ENCODE measurements around the gene KLHL26. TPM values are rescaled to one million over a fixed set of nuclear protein-coding genes. Genes with fewer than 3 reads are reported as not detected.
A peak's percentile ranks its signal among the peaks of the same experiment; 100 is the strongest.
"Not testable (repeated sequence)": the region's sequence is repeated elsewhere in the genome, so short reads cannot be mapped to it uniquely, and the experiment has no call there.

The KLHL26 gene, protein sequence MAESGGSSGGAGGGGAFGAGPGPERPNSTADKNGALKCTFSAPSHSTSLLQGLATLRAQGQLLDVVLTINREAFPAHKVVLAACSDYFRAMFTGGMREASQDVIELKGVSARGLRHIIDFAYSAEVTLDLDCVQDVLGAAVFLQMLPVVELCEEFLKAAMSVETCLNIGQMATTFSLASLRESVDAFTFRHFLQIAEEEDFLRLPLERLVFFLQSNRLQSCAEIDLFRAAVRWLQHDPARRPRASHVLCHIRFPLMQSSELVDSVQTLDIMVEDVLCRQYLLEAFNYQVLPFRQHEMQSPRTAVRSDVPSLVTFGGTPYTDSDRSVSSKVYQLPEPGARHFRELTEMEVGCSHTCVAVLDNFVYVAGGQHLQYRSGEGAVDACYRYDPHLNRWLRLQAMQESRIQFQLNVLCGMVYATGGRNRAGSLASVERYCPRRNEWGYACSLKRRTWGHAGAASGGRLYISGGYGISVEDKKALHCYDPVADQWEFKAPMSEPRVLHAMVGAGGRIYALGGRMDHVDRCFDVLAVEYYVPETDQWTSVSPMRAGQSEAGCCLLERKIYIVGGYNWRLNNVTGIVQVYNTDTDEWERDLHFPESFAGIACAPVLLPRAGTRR
- 2.5 TPM for total RNA-seq
- 12.5 TPM for polyA plus RNA-seq

DNA sequence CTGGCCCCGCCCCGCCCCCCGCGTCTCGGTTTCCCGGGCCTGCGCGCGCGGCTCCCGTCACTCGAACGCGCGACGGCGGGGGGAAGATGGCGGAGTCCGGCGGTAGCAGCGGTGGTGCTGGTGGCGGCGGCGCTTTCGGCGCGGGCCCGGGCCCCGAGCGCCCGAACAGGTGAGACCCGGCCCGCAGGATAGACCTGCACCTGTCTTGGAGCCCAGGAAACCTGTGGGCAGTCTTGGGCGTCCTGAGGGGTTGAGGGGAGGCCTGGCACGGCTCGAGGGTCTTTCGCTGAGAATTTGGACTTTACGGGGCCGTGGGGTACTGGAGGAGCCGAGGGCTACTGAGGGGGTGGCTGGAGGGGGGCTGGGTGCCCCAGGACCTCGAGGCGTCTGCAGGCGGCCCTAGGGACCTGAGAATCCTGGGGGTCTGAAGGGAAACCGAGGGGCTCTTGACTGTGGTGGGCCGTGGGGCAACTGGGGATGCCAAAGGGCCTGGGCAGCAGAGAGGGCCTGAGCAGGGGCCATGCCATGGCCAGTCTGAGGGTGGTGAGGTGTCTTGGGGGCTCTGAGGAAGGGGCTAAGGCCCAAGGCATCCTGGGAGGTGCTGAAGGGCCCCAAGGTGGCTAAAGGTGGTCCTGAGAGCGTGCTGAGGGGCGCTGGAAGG, at the start of gene KLHL26:
Gene KLHL26 (plus strand): TSS at position 60 of the 661 bp plus-strand sequence. CDS start 27 bp downstream, at position 87.
- no peaks in the 10 kb centered on the region for H3K36me3 ChIP-seq (ENCODE audit: insufficient read depth)
- no peak for DNase-seq (ENCODE audit: extremely low spot score)
- 6% methylated on average over 47 of the region's 47 CpGs for WGBS
- H3K4me1 ChIP-seq (ENCODE audit: insufficient read depth): peaks cover 4% of the 10 kb centered on the region
- peak within 1 kb of the TSS; percentile 60 for H3K4me3 ChIP-seq (ENCODE audit: low read depth, low read length)
- peak within 1 kb of the TSS; percentile 70 for H3K27ac ChIP-seq (ENCODE audit: low read depth)

DNA sequence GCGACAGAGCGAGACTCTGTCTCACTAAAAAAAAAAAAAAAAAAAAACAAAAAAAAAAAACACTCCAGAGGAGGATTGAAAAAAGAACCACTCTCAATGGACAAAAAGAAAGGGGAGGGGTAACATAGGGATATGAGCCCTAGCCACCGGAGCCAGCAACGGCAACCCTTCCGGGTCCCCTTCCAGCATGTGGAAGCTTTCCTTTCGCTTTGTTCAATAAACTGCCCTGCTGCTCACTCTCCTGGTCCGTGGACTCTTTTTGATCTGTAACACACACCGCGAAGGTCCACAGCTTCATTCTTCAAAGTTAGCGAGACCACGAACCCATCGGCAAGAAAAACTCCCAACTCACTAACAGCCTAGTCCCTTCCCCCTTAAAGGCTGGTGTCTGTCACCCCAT, 49.3 kb upstream of the KLHL26 start:
- Histone ChIP-seq H3K36me3 (ENCODE audit: insufficient read depth) (no peaks in the 10 kb centered on the region), H3K27ac (ENCODE audit: low read depth) (no peak overlapping the region), H3K4me1 (ENCODE audit: insufficient read depth) (no peaks in the 10 kb centered on the region), H3K4me3 (ENCODE audit: low read depth, low read length) (no peak overlapping the region)
- WGBS: 93% methylated on average over 12 of the region's 12 CpGs
- no peak for DNase-seq (ENCODE audit: extremely low spot score)

DNA sequence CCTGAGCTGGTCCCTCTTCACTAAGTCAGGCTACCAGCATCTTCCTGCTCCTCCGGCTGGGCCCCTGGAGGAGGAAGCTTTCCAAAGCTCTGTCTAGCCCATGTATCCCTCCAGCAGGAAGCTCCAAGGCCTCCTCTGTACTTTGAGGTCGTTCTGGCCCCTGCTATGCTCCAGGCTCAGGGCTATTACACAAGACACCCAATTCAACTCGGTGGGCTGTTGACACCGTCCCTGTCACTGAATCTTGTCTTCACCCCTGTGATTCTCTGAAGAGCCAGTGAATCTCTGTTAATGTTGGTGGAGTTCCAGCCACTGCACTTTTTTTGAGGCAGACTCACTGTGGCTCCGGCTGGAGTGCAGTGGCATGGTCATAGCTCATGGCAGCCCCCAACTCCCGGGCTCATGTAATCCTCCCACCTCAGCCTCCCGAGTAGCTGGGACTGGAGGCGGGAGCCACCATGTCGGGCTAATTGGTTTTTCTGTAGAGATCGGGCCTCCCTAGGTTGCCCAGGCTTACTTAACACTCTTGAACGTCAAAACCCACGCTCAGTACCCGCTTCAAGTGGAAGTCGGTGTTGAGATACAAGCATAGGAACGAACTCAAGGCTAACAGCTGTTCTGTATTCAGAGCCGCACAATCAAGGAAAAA, 48.7 kb upstream of the KLHL26 start:
- 26% methylated on average over 16 of the region's 16 CpGs for WGBS
- Histone ChIP-seq H3K4me3 (ENCODE audit: low read depth, low read length) (no peak overlapping the region), H3K27ac (ENCODE audit: low read depth) (peak overlapping the region; percentile 13), H3K4me1 (ENCODE audit: insufficient read depth) (no peaks in the 10 kb centered on the region), H3K36me3 (ENCODE audit: insufficient read depth) (no peaks in the 10 kb centered on the region)
- DNase-seq (ENCODE audit: extremely low spot score): no peak

DNA sequence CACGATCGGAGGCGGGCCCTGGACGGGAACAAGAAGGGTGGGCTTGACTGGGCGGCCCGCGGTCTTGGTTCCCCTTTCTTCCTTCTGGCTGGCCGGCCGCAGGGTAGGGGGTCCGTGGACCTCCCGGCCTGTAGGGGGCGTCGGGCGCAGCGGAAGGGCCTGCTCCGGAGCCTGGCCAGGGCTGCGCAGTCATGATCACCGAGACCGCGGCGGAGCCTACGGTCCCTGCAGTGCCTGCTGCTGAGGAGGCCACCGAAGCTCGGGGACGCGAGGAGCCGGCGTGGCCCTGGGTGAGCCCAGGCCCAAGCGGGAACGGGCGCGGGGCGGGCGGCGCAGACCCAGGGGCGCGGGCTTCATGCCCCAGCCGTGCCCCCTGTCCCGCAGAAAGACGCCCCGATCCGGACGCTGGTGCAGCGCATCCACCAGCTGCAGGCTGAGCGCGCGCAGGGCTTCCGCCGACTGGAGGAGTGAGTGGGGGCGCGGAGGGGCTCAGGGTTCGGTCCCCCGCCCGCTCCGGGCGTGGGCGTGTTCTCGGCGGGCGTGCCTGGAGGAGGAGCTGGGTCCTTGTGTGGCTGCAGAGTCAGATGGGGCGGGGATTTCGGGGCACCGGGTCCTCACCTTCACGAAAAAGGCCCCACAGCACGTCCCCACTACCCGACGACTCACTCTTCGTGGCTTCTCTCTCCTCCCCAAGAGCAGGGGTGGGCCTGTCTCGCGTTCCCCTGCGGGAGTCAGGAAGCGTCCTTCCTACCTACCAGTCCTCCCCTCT, 48.0 kb upstream of the KLHL26 start, which contains the start of gene REX1BD:
Gene REX1BD (plus strand): TSS at position 188 of the 769 bp plus-strand sequence. CDS start 4 bp downstream, at position 192.
- Histone ChIP-seq H3K4me1 (ENCODE audit: insufficient read depth) (no peaks in the 10 kb centered on the region), H3K36me3 (ENCODE audit: insufficient read depth) (no peaks in the 10 kb centered on the region), H3K4me3 (ENCODE audit: low read depth, low read length) (peak within 1 kb of the TSS; percentile 69), H3K27ac (ENCODE audit: low read depth) (peak within 1 kb of the TSS; percentile 73)
- DNase-seq (ENCODE audit: extremely low spot score): no peak
- under 1% methylated on average over 72 of the region's 72 CpGs for WGBS

DNA sequence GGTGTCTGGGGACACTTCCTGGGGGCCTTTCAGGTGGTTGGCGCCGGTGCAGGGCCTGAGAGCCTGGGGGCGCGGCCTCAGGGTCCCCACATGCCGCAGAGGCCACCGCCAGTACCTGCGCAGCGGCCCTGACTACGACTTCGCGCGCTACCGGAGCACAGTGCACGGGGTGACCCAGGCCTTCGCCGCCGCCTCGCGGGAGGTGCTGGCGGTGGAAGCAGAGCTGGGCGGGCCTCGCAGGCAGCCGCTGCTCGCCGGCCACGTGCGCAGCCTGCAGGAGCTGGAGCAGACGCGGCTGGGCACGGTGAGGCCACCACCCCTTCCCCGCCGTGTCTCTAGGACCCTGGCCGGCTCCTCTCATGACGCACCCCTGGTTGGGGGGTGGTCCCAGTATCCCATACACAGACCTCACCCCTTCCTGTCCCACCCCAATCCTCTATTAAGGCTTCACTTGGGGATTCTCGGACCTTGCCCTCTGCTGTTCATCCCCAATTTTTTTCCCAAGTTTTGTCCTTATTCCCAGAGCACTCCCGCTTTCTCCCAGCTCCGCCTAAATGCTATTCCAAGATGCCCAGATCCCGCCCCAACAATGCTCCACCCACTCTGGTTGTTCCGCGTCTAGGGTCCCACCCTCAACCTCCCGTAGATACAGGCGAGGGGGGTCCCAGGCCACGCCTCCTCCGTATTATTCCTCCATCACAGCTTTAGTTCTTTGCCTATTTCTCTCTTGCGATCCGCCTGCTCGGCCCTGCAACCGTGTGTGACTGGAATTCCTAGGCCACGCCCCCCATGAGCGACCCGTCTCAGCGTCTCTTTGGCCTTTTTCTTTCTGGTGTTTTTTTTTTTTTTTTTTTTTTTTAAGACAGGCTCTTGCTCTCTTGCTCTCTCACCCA, 47.2 kb upstream of the KLHL26 start:
- H3K4me1 ChIP-seq (ENCODE audit: insufficient read depth): peaks cover 3% of the 10 kb centered on the region
- DNase-seq (ENCODE audit: extremely low spot score): no peak
- peak overlapping the region; percentile 69 for H3K4me3 ChIP-seq (ENCODE audit: low read depth, low read length)
- 10% methylated on average over 52 of the region's 52 CpGs for WGBS
- peak overlapping the region; percentile 60 for H3K27ac ChIP-seq (ENCODE audit: low read depth)
- H3K36me3 ChIP-seq (ENCODE audit: insufficient read depth): no peaks in the 10 kb centered on the region

DNA sequence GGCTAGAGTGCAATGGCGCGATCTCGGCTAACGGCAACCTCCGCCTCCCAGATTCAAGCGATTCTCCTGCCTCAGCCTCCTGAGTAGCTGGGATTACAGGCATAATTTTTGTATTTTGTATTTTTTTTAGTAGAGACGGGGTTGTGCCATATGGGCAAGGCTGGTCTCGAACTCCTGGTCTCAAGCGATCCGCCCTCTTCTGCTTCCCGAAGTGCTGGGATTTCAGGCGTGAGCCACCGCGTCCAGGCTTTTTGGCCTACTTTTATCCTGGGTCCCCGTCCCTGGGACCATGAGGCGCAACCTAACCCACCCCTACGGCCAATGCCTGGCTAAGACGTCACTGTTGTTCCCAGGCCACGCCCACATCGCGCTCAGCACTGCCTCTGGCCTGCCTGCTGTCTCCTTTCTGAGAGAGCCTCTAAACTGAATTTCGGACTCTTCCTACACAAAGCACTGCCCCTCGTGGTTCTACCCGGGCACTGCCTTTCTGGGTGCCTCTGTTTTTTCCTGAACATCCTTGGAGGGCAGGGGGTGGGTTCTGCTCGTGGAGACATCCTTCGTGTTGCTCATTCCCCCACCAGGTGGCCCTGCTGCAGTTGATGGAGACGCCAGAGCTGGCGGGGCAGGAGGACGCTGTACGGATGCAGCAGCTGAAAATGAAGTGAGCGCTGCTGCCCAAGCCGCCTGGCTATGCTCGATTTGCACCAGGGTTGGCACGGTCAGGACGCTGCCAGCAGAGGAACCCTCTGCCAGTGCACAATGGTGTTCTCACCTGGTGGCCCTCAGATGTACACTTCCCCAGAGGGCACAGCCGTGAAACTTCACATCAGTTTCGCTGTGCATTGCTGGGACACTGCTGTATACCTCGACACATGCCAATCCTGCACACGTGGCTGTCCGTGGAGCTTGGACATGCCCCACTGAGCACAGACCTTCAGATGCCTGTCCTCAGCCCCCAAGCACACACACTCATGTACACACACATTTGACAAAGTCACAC, 46.3 kb upstream of the KLHL26 start:
- WGBS: 72% methylated on average over 40 of the region's 40 CpGs
- DNase-seq (ENCODE audit: extremely low spot score): no peak
- H3K36me3 ChIP-seq (ENCODE audit: insufficient read depth): no peaks in the 10 kb centered on the region
- peaks cover 3% of the 10 kb centered on the region for H3K4me1 ChIP-seq (ENCODE audit: insufficient read depth)
- H3K4me3 ChIP-seq (ENCODE audit: low read depth, low read length): no peak overlapping the region
- no peak overlapping the region for H3K27ac ChIP-seq (ENCODE audit: low read depth)

DNA sequence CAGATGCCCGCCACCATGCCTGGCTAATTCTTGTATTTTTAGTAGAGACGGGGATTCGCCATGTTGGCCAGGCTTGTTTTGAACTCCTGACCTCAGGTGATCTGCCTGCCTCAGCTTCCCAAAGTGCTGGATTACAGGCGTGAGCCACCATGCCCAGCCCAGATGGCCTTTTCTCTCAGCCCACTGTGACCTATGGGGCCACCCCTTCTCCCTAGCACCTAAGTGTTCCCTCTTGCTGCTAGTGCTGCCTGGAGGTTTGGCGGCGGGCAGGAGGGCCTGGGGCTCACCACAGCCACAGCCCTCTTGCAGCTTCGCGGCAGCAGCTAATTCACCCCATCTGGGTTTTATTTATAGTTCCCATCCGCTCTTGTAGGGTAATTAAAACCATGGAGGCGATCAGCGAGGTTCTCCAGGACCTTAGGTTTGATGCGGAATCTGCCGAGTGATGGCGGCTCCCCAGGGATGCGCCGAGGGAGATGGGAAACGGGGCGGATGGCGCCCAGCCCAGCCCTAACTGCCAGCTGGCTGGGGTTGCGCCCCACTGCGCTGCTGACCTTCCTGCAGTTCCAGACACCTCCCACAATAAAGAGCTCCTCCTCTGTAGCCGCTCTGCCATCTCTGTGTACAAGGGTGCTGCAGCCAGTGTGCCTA, 45.0 kb upstream of the KLHL26 start:
- Histone ChIP-seq H3K27ac (ENCODE audit: low read depth) (no peak overlapping the region), H3K4me3 (ENCODE audit: low read depth, low read length) (no peak overlapping the region), H3K4me1 (ENCODE audit: insufficient read depth) (peaks cover 3% of the 10 kb centered on the region), H3K36me3 (ENCODE audit: insufficient read depth) (no peaks in the 10 kb centered on the region)
- 88% methylated on average over 22 of the region's 22 CpGs for WGBS
- DNase-seq (ENCODE audit: extremely low spot score): no peak

DNA sequence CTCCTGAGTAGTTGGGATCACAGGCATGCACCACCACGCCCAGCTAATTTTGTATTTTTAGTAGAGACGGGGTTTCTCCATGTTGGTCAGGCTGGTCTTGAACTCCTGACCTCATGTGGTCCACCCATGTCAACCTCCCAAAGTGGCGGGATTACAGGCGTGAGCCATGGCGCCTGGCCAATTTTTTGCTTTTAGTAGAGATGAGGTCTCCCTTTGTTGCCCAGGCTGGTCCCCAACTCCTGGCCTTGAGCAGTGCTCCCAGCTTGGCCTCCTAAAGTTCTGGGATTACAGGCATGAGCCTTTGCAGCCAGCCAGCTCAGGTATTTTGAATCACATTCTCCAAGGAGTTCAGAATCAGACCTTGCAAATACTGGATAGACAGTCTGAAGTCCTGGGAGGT, 44.1 kb upstream of the KLHL26 start:
- H3K36me3 ChIP-seq (ENCODE audit: insufficient read depth); DNase-seq (ENCODE audit: extremely low spot score); H3K4me1 ChIP-seq (ENCODE audit: insufficient read depth); H3K27ac ChIP-seq (ENCODE audit: low read depth); H3K4me3 ChIP-seq (ENCODE audit: low read depth, low read length): not testable (repeated sequence)
- WGBS: 81% methylated on average over 5 of the region's 5 CpGs

DNA sequence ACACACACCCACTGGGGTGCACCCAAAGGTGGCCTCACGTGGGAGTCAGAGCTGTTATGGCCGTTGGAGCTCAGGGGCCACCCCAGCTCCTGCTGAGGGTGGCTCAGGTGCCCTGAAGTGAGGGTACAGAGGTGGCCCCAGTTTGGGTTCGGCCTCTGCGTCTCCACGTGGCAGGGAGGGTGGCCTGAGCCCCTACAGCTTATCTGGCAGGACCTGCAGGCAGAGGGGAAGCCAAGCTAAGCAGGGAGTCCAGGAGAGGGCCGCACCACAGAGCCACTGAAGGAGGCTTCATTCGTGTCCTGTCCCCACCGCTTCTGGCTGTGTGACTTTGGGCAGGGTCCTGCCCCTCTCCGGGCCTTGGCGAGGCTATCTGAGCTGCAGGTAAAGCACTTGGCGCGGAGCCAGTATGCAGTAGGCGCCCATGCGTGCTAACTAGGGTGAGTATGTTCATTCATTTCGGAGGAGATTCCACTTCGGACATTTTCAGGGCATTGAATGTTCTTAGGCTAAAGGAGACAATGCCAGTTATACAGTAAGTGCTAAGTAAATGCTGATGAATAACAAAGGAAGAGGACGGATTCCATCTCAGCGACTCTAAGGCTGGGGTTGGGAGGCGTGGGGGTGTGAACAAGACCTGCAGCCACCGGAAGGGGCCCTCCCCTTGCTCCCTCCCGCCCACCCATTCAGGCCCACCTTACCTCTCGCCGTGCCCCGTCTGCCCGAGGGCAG, 43.3 kb upstream of the KLHL26 start:
- 32% methylated on average over 25 of the region's 25 CpGs for WGBS
- no peak overlapping the region for H3K27ac ChIP-seq (ENCODE audit: low read depth)
- H3K4me1 ChIP-seq (ENCODE audit: insufficient read depth): peaks cover 3% of the 10 kb centered on the region
- DNase-seq (ENCODE audit: extremely low spot score): no peak
- no peak overlapping the region for H3K4me3 ChIP-seq (ENCODE audit: low read depth, low read length)
- no peaks in the 10 kb centered on the region for H3K36me3 ChIP-seq (ENCODE audit: insufficient read depth)

DNA sequence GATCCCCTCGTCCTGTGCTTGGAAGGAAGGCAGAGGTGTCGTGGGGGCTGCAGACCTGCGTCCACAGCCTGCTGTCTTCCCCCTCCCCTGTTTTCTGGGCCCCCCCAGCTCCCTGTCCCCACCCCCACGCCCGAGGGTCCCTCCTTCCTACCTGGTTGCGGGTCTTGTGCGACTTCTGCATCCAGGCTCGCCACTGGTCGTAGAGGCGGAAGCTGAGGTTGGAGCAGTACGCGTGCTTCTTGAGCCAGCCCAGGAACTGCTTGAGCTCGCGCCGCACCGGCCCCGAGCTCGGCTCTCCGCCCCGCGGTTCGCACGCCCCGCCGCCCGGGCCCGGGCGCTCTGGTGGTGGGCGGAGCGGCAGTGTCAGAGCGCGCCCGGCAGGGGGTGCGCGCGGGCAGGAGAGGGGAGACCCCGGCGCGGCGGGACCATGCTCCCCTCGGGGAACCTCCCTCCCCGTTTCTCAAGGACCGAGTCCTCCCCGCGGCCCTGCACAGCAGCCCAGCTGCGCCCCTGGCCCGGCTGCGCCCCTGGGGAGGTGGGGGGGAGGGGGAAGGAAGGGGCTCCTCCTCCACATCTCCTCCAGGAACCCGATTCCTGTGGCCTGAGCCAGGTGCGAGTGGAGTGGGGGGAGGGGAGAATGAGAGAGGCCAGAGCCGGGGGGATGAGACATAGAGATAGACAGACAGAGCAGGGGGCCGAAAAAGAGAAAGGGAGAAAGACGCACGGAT, 42.6 kb upstream of the KLHL26 start:
- H3K4me1 ChIP-seq (ENCODE audit: insufficient read depth): peaks cover 3% of the 10 kb centered on the region
- WGBS: 1% methylated on average over 54 of the region's 54 CpGs
- no peaks in the 10 kb centered on the region for H3K36me3 ChIP-seq (ENCODE audit: insufficient read depth)
- DNase-seq (ENCODE audit: extremely low spot score): no peak
- H3K4me3 ChIP-seq (ENCODE audit: low read depth, low read length): no peak overlapping the region
- H3K27ac ChIP-seq (ENCODE audit: low read depth): no peak overlapping the region
